Natural killer cell (primary cell): ENCODE measurements around the gene NUB1. TPM values are rescaled to one million over a fixed set of nuclear protein-coding genes. Genes with fewer than 3 reads are reported as not detected.

Experiments used
- ATAC-seq, 3 donors: fragments of 150-1000 bp in 2 of 3; fragments of 200-7000 bp in 1 of 3; cut with Tn5 transposase; 1 replicate in 1 of 3; 2 replicates in 2 of 3; pipeline ENCODE4 v1.10.0; 2021; ENCODE audit warnings: mild to moderate bottlenecking in 2 of 3, moderate library complexity in 2 of 3
- DNase-seq, 2 donors: peaks; one replicate each; pipeline versions ENCODE4 v3.0.0 to v3.0.0-alpha.2; 2013 to 2021; ENCODE audit warnings: mixed read lengths in 1 of 2
- H3K27ac ChIP-seq: one replicate; pipeline ENCODE4 v1.5.1; 2013; ENCODE audit warnings: mild to moderate bottlenecking, low read length
- H3K27me3 ChIP-seq: one replicate; pipeline ENCODE4 v1.6.1; 2013; ENCODE audit warnings: low read length; ENCODE audit not compliant: control insufficient read depth, insufficient read depth
- H3K36me3 ChIP-seq: one replicate; pipeline ENCODE4 v1.6.1; 2013; ENCODE audit warnings: low read length; ENCODE audit not compliant: control insufficient read depth, insufficient read depth
- H3K4me1 ChIP-seq: one replicate; pipeline ENCODE4 v1.6.1; 2013; ENCODE audit warnings: low read length; ENCODE audit not compliant: control insufficient read depth, insufficient read depth
- H3K4me3 ChIP-seq: one replicate; pipeline ENCODE4 v1.5.1; 2013; ENCODE audit warnings: low read length
- H3K9me3 ChIP-seq: one replicate; pipeline ENCODE4 v1.6.1; 2013; ENCODE audit warnings: low read length; ENCODE audit not compliant: control insufficient read depth, insufficient read depth
- H3K27ac Mint-ChIP-seq, 2 donors: one replicate each; pipeline ENCODE4 v1.8.0; 2022; ENCODE audit warnings: mild to moderate bottlenecking in 2 of 2, mixed read lengths in 2 of 2, moderate library complexity in 1 of 2
- H3K27me3 Mint-ChIP-seq, 2 donors: one replicate each; pipeline ENCODE4 v1.8.0; 2022; ENCODE audit warnings: low read depth in 2 of 2, mixed read lengths in 2 of 2
- H3K36me3 Mint-ChIP-seq: one replicate; pipeline ENCODE4 v1.8.0; 2022; ENCODE audit warnings: mixed read lengths
- H3K4me1 Mint-ChIP-seq, 2 donors: one replicate each; pipeline ENCODE4 v1.8.0; 2022; ENCODE audit warnings: mixed read lengths in 2 of 2
- H3K4me3 Mint-ChIP-seq: one replicate; pipeline ENCODE4 v1.8.0; 2022; ENCODE audit warnings: mild to moderate bottlenecking, moderate library complexity, mixed read lengths
- H3K9me3 Mint-ChIP-seq, 2 donors: one replicate each; pipeline ENCODE4 v1.8.0; 2022; ENCODE audit warnings: mixed read lengths in 2 of 2
- CTCF ChIP-seq: fragments of 200-600 bp; IDR thresholded peaks from one replicate; pipeline ENCODE4 v1.8.0; 2022; ENCODE audit warnings: antibody characterized with exemption
- WGBS: methylation state at CpG from one replicate; pipeline ENCODE4 v1.1.7; 2013; ENCODE audit warnings: missing lambda C conversion rate; ENCODE audit not compliant: insufficient coverage; 5-methylcytosine and 5-hydroxymethylcytosine counted together
- intact Hi-C: fragments of 100-400 bp; cut with micrococcal nuclease; formaldehyde crosslinking; loops from one replicate; pipeline ENCODE4 v1.14.2; 2022
- total RNA-seq, 4 donors: library from RNA; stranded (reverse); fragments of 120-200 nt in 1 of 4; gene quantifications; one replicate each; pipeline versions ENCODE4 v1.2.3 to v1.2.4, GENCODE V29; 2013 to 2022

Gene NUB1
- total RNA-seq, 3 donors from 2014 or later (not counting 1 experiment from before 2014, with no cell fraction given): 110 to 113 (median 111) TPM

GRCh38 chr7:151399305-151399601, 57.6 kb downstream of the NUB1 start:
- Histone ChIP-seq H3K9me3 (no peaks in the 10 kb centered on the region), H3K4me3 (no peak overlapping the region), H3K27me3 (no peaks in the 10 kb centered on the region), H3K27ac (no peak overlapping the region), H3K36me3 (no peaks in the 10 kb centered on the region), H3K4me1 (peaks cover 6% of the 10 kb centered on the region)
- WGBS: 94% methylated on average over 7 of the region's 7 CpGs
- H3K4me1 Mint-ChIP-seq: peaks cover 0 to 4% of the 10 kb centered on the region in 2 donors
- DNase-seq (no peak), ATAC-seq (no peak)
- intact Hi-C loops: no loop called here
- no peak overlapping the region for H3K4me3 Mint-ChIP-seq
- TF ChIP-seq CTCF: no peak
- H3K27me3 Mint-ChIP-seq: no peaks in the 10 kb centered on the region
- no peaks in the 10 kb centered on the region for H3K36me3 Mint-ChIP-seq
- no peak overlapping the region for H3K27ac Mint-ChIP-seq
- H3K9me3 Mint-ChIP-seq: no peaks in the 10 kb centered on the region

- H3K4me1 ChIP-seq: peaks cover 10% of the 10 kb centered on the region
- no peak overlapping the region for H3K27ac ChIP-seq
- Mint-ChIP-seq H3K27me3 (no peaks in the 10 kb centered on the region), H3K4me3 (no peak overlapping the region), H3K27ac (no peak overlapping the region), H3K9me3 (no peaks in the 10 kb centered on the region), H3K4me1 (peaks cover 0 to 4% of the 10 kb centered on the region in 2 donors), H3K36me3 (no peaks in the 10 kb centered on the region)
- ATAC-seq: no peak
- WGBS: 92% methylated on average over 14 of the region's 14 CpGs
- no peak for DNase-seq
- no peaks in the 10 kb centered on the region for H3K27me3 ChIP-seq
- intact Hi-C loops: no loop called here
- H3K36me3 ChIP-seq: no peaks in the 10 kb centered on the region
- no peak overlapping the region for H3K4me3 ChIP-seq
- TF ChIP-seq CTCF: no peak
- no peaks in the 10 kb centered on the region for H3K9me3 ChIP-seq
These were observed 58.3 kb downstream of the NUB1 start for GRCh38 chr7:151399906-151400305.

GRCh38 chr7:151400626-151401315, 59.2 kb downstream of the NUB1 start:
- H3K27ac Mint-ChIP-seq: no peak overlapping the region
- Histone ChIP-seq H3K27ac (no peak overlapping the region), H3K27me3 (no peaks in the 10 kb centered on the region), H3K4me1 (peaks cover 10% of the 10 kb centered on the region), H3K9me3 (no peaks in the 10 kb centered on the region), H3K36me3 (no peaks in the 10 kb centered on the region), H3K4me3 (no peak overlapping the region)
- H3K4me1 Mint-ChIP-seq: peaks cover 0 to 4% of the 10 kb centered on the region in 2 donors
- intact Hi-C loops: no loop called here
- no peaks in the 10 kb centered on the region for H3K36me3 Mint-ChIP-seq
- no peak for TF ChIP-seq CTCF
- H3K9me3 Mint-ChIP-seq: no peaks in the 10 kb centered on the region
- no peaks in the 10 kb centered on the region for H3K27me3 Mint-ChIP-seq
- 66% methylated on average over 14 of the region's 14 CpGs for WGBS
- DNase-seq: peak in 1 of 2 donors; percentile 41
- ATAC-seq: no peak
- no peak overlapping the region for H3K4me3 Mint-ChIP-seq
